ENCODE measurements around the gene GPC6.

Gene GPC6

GRCh38 chr13:93511011-93511410 is 284.4 kb downstream of the GPC6 start:
- H3K36me3 ChIP-seq (ENCODE audit: control insufficient read depth in 1 of 2, insufficient read depth in 2 of 2, low read length in 2 of 2), result no peaks in the 10 kb centered on the region
- no peak overlapping the region for H3K27ac ChIP-seq (ENCODE audit: low read length)
- no peaks in the 10 kb centered on the region for H3K27me3 ChIP-seq (ENCODE audit: low read depth, low read length)

GRCh38 chr13:93515267-93515666 is 288.7 kb downstream of the GPC6 start:
- no peaks in the 10 kb centered on the region for H3K27me3 ChIP-seq (ENCODE audit: low read depth, low read length)
- H3K9me3 ChIP-seq (ENCODE audit: control insufficient read depth in 1 of 2, low read length in 2 of 2), result no peaks in the 10 kb centered on the region
- H3K4me3 ChIP-seq (ENCODE audit: low read depth in 1 of 2, low read length in 2 of 2), result no peak overlapping the region
- no peak overlapping the region for H3K27ac ChIP-seq (ENCODE audit: low read length)
- no peaks in the 10 kb centered on the region for H3K4me1 ChIP-seq (ENCODE audit: control insufficient read depth in 1 of 2, insufficient read depth in 2 of 2, low read length in 2 of 2)
- no peaks in the 10 kb centered on the region for H3K36me3 ChIP-seq (ENCODE audit: control insufficient read depth in 1 of 2, insufficient read depth in 2 of 2, low read length in 2 of 2)

More at GRCh38 chr13:93511011-93511410, 284.4 kb downstream of the GPC6 start:
- Histone ChIP-seq H3K9me3 (ENCODE audit: control insufficient read depth in 1 of 2, low read length in 2 of 2) (no peaks in the 10 kb centered on the region), H3K4me3 (ENCODE audit: low read depth in 1 of 2, low read length in 2 of 2) (no peak overlapping the region), H3K4me1 (ENCODE audit: control insufficient read depth in 1 of 2, insufficient read depth in 2 of 2, low read length in 2 of 2) (no peaks in the 10 kb centered on the region)

- Histone ChIP-seq H3K4me1 (ENCODE audit: control insufficient read depth in 1 of 2, insufficient read depth in 2 of 2, low read length in 2 of 2) (no peaks in the 10 kb centered on the region), H3K27ac (ENCODE audit: low read length) (no peak overlapping the region), H3K9me3 (ENCODE audit: control insufficient read depth in 1 of 2, low read length in 2 of 2) (no peaks in the 10 kb centered on the region), H3K4me3 (ENCODE audit: low read depth in 1 of 2, low read length in 2 of 2) (no peak overlapping the region), H3K27me3 (ENCODE audit: low read depth, low read length) (no peaks in the 10 kb centered on the region), H3K36me3 (ENCODE audit: control insufficient read depth in 1 of 2, insufficient read depth in 2 of 2, low read length in 2 of 2) (no peaks in the 10 kb centered on the region)
Observed at GRCh38 chr13:93517658-93518057, 291.1 kb downstream of the GPC6 start.

- Histone ChIP-seq H3K9me3 (ENCODE audit: control insufficient read depth in 1 of 2, low read length in 2 of 2) (no peaks in the 10 kb centered on the region), H3K4me1 (ENCODE audit: control insufficient read depth in 1 of 2, insufficient read depth in 2 of 2, low read length in 2 of 2) (no peaks in the 10 kb centered on the region), H3K36me3 (ENCODE audit: control insufficient read depth in 1 of 2, insufficient read depth in 2 of 2, low read length in 2 of 2) (no peaks in the 10 kb centered on the region), H3K27me3 (ENCODE audit: low read depth, low read length) (no peaks in the 10 kb centered on the region), H3K27ac (ENCODE audit: low read length) (no peak overlapping the region), H3K4me3 (ENCODE audit: low read depth in 1 of 2, low read length in 2 of 2) (no peak overlapping the region)
Observed at GRCh38 chr13:93521307-93521706, 294.7 kb downstream of the GPC6 start.

GRCh38 chr13:93522501-93522900 is 295.9 kb downstream of the GPC6 start:
- H3K27me3 ChIP-seq (ENCODE audit: low read depth, low read length), result no peaks in the 10 kb centered on the region
- H3K4me3 ChIP-seq (ENCODE audit: low read depth in 1 of 2, low read length in 2 of 2), result no peak overlapping the region
- no peaks in the 10 kb centered on the region for H3K9me3 ChIP-seq (ENCODE audit: control insufficient read depth in 1 of 2, low read length in 2 of 2)
- H3K27ac ChIP-seq (ENCODE audit: low read length), result no peak overlapping the region
- no peaks in the 10 kb centered on the region for H3K4me1 ChIP-seq (ENCODE audit: control insufficient read depth in 1 of 2, insufficient read depth in 2 of 2, low read length in 2 of 2)
- H3K36me3 ChIP-seq (ENCODE audit: control insufficient read depth in 1 of 2, insufficient read depth in 2 of 2, low read length in 2 of 2), result no peaks in the 10 kb centered on the region

GRCh38 chr13:93525087-93525486 is 298.5 kb downstream of the GPC6 start:
- Histone ChIP-seq H3K27ac (ENCODE audit: low read length) (no peak overlapping the region), H3K36me3 (ENCODE audit: control insufficient read depth in 1 of 2, insufficient read depth in 2 of 2, low read length in 2 of 2) (no peaks in the 10 kb centered on the region), H3K4me1 (ENCODE audit: control insufficient read depth in 1 of 2, insufficient read depth in 2 of 2, low read length in 2 of 2) (no peaks in the 10 kb centered on the region), H3K9me3 (ENCODE audit: control insufficient read depth in 1 of 2, low read length in 2 of 2) (no peaks in the 10 kb centered on the region), H3K27me3 (ENCODE audit: low read depth, low read length) (no peaks in the 10 kb centered on the region), H3K4me3 (ENCODE audit: low read depth in 1 of 2, low read length in 2 of 2) (no peak overlapping the region)

- H3K4me3 ChIP-seq (ENCODE audit: low read depth in 1 of 2, low read length in 2 of 2), result no peak overlapping the region
- no peaks in the 10 kb centered on the region for H3K9me3 ChIP-seq (ENCODE audit: control insufficient read depth in 1 of 2, low read length in 2 of 2)
- H3K36me3 ChIP-seq (ENCODE audit: control insufficient read depth in 1 of 2, insufficient read depth in 2 of 2, low read length in 2 of 2), result no peaks in the 10 kb centered on the region
- H3K27ac ChIP-seq (ENCODE audit: low read length), result no peak overlapping the region
- H3K27me3 ChIP-seq (ENCODE audit: low read depth, low read length), result no peaks in the 10 kb centered on the region
- H3K4me1 ChIP-seq (ENCODE audit: control insufficient read depth in 1 of 2, insufficient read depth in 2 of 2, low read length in 2 of 2), result no peaks in the 10 kb centered on the region
Observed at GRCh38 chr13:93527748-93528297, 301.2 kb downstream of the GPC6 start.

- no peak overlapping the region for H3K27ac ChIP-seq (ENCODE audit: low read length)
- H3K36me3 ChIP-seq (ENCODE audit: control insufficient read depth in 1 of 2, insufficient read depth in 2 of 2, low read length in 2 of 2), result no peaks in the 10 kb centered on the region
- no peaks in the 10 kb centered on the region for H3K9me3 ChIP-seq (ENCODE audit: control insufficient read depth in 1 of 2, low read length in 2 of 2)
- H3K4me3 ChIP-seq (ENCODE audit: low read depth in 1 of 2, low read length in 2 of 2), result no peak overlapping the region
- H3K27me3 ChIP-seq (ENCODE audit: low read depth, low read length), result no peaks in the 10 kb centered on the region
- H3K4me1 ChIP-seq (ENCODE audit: control insufficient read depth in 1 of 2, insufficient read depth in 2 of 2, low read length in 2 of 2), result no peaks in the 10 kb centered on the region
Observed at GRCh38 chr13:93529961-93530360, 303.4 kb downstream of the GPC6 start.

- Histone ChIP-seq H3K27me3 (ENCODE audit: low read depth, low read length) (no peaks in the 10 kb centered on the region), H3K4me3 (ENCODE audit: low read depth in 1 of 2, low read length in 2 of 2) (no peak overlapping the region), H3K4me1 (ENCODE audit: control insufficient read depth in 1 of 2, insufficient read depth in 2 of 2, low read length in 2 of 2) (no peaks in the 10 kb centered on the region), H3K9me3 (ENCODE audit: control insufficient read depth in 1 of 2, low read length in 2 of 2) (no peaks in the 10 kb centered on the region), H3K36me3 (ENCODE audit: control insufficient read depth in 1 of 2, insufficient read depth in 2 of 2, low read length in 2 of 2) (no peaks in the 10 kb centered on the region), H3K27ac (ENCODE audit: low read length) (no peak overlapping the region)
Observed at GRCh38 chr13:93534181-93534700, 307.6 kb downstream of the GPC6 start.

GRCh38 chr13:93535251-93535650 is 308.6 kb downstream of the GPC6 start:
- Histone ChIP-seq H3K4me1 (ENCODE audit: control insufficient read depth in 1 of 2, insufficient read depth in 2 of 2, low read length in 2 of 2) (no peaks in the 10 kb centered on the region), H3K27ac (ENCODE audit: low read length) (no peak overlapping the region), H3K4me3 (ENCODE audit: low read depth in 1 of 2, low read length in 2 of 2) (no peak overlapping the region), H3K9me3 (ENCODE audit: control insufficient read depth in 1 of 2, low read length in 2 of 2) (no peaks in the 10 kb centered on the region), H3K27me3 (ENCODE audit: low read depth, low read length) (no peaks in the 10 kb centered on the region), H3K36me3 (ENCODE audit: control insufficient read depth in 1 of 2, insufficient read depth in 2 of 2, low read length in 2 of 2) (no peaks in the 10 kb centered on the region)

- Histone ChIP-seq H3K4me3 (ENCODE audit: low read depth in 1 of 2, low read length in 2 of 2) (no peak overlapping the region), H3K27me3 (ENCODE audit: low read depth, low read length) (no peaks in the 10 kb centered on the region), H3K27ac (ENCODE audit: low read length) (no peak overlapping the region), H3K9me3 (ENCODE audit: control insufficient read depth in 1 of 2, low read length in 2 of 2) (no peaks in the 10 kb centered on the region), H3K4me1 (ENCODE audit: control insufficient read depth in 1 of 2, insufficient read depth in 2 of 2, low read length in 2 of 2) (no peaks in the 10 kb centered on the region), H3K36me3 (ENCODE audit: control insufficient read depth in 1 of 2, insufficient read depth in 2 of 2, low read length in 2 of 2) (no peaks in the 10 kb centered on the region)
Observed at GRCh38 chr13:93539914-93540313, 313.3 kb downstream of the GPC6 start.

- Histone ChIP-seq H3K9me3 (ENCODE audit: control insufficient read depth in 1 of 2, low read length in 2 of 2) (no peaks in the 10 kb centered on the region), H3K27me3 (ENCODE audit: low read depth, low read length) (no peaks in the 10 kb centered on the region), H3K36me3 (ENCODE audit: control insufficient read depth in 1 of 2, insufficient read depth in 2 of 2, low read length in 2 of 2) (no peaks in the 10 kb centered on the region), H3K4me3 (ENCODE audit: low read depth in 1 of 2, low read length in 2 of 2) (no peak overlapping the region), H3K4me1 (ENCODE audit: control insufficient read depth in 1 of 2, insufficient read depth in 2 of 2, low read length in 2 of 2) (no peaks in the 10 kb centered on the region), H3K27ac (ENCODE audit: low read length) (no peak overlapping the region)
Observed at GRCh38 chr13:93547886-93548285, 321.3 kb downstream of the GPC6 start.

Data from muscle layer of duodenum (tissue), 2 donors.